ENCODE data around the gene GLTP.
"Not testable (repeated sequence)": the region's sequence is repeated elsewhere in the genome, so short reads cannot be mapped to it uniquely, and the experiment has no call there.

GLTP gene

DNA sequence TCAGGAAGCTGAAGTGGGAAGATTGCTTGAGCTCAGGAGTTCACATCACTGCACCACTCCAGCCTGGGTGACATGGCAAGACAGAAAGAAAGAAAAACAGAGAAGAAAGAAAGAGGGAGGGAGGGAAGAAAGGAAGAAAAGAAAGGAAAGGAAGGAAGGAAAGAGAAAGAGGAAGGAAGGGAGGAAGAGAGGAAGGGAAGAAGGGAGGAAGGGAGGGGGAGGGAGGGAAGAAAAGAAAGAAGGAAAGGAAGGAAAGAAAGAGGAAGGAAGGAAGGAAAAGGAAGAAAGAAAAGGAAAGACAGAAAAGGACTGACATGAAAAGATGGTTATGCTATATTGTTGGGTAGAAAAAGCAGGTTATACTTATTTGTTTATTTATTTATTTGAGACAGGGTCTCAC is 3.9 kb downstream of the GLTP start:
- DNase-seq = no peak

DNA sequence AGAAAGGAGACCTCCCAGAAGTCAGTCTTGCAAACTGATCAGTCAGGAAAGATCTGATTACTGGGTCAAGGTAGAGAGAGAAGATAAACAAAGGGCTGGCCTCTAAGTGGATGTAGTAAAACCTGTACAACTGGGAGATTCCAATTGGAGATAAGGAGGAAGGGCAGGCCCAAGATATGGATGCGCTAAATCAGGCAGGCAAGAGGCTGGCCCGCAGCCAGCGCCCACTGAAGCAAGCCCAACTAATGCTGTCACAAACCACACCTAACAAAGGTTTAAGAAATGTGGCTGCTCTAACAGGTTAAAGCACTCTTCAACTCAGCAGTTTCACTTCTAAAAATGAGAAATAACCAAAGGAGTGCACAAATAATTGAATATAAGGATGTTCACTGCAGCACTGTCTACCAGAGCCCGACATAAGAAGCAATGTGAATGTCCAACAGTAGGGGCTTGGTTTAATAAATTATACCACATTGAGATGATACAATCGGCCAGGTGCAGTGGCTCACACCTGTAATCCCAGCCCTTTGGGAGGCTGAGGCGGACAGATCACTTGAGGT is 4.7 kb downstream of the GLTP start:
- DNase-seq = no peak

GRCh38 chr12:109873653-109874052 is 6.7 kb downstream of the GLTP start:
- DNase-seq = no peak

DNA sequence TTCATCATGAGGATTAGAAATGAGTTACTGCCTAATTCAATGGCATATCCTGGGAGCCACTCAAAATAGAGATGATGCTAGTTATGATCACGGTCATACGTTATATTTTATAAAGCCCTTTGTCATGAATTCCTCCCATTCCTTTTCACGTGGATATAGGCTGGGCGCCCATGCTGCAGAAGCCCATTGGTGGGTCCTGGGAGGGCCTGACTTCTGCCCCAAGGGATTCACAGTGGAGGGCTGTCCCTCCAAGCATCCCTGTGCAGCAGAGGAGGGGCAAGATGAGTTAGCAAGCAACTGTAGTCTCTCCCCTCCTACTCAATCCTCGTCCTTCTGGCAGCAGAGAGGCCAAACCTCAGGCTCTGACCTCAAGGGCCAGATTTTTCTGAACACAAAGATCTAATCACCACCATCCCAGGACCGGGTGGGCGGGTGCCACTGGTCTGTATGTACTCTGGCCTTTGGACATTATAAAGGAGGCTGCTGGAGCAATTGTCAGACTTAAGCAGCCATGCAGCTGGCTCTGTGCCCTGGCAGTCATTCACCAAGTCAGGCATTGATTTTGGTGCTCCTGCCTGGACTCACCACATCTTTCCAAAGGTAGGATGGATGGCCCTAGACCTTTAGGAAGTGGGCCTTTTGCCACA is 8.6 kb downstream of the GLTP start:
- DNase-seq = no peak

- no peak for DNase-seq
These were observed 9.7 kb downstream of the GLTP start for GRCh38 chr12:109870648-109871047.

- DNase-seq = no peak
These were observed 11.9 kb downstream of the GLTP start for GRCh38 chr12:109868182-109869051.

DNA sequence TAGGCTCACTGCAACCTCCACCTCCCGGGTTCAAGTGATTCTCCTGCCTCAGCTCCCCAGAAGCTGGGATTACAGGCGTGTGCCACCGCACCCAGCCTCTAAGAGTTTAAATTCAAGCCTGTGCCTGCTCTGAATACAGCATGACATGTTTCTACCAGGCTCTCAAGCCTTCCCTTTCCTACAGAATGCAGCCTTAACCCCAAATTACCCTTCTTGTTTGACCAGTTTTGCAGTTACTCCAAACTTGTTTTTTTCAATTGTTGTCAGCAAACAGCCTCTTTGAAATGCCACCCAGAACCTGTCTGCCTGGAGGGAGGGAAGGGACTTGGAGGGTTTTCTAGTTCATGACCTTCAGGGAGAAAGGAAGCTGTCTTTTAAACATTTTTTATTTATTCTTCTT is 15.4 kb downstream of the GLTP start:
- no peak for DNase-seq

DNA sequence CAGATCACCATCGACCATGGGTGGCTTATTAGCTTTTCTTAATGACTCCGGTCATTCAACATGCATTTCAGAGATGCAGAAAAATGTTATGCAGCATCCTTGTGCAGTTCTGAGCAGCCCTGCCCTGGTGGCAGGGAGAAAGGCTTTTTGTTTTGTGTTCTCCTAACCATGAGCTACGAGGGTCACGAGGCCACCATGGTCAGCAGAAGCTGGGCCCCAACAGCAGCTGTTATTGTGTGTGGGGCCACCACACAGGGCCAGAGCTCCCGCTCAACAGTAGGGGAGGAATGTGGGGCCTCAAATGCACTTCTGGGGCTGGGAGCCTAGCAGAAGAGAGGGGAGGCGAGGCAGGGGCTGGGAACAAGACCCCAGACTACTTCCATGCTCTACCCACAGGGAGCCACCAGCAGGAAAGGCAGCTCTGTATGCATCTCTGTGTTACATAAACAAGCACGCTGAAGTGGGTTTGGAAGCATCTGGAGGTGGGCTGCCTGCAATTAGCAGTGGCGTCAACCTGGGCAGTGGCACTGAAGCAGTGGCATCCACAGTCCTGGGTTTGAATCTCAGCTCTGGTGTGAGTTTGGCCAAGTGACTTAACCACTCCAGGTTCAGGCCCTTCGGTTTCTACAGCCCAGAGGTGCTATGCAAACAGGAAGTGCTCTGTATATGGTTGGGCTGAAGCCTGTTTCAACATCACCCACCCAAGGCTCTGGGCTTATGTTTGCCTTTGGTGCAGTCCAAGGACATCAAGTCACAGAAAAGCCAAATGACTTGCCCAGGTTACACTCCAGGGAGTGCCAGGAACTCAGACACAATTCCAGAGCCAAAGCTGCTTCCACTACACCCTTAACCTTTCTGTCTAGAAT is 16.3 kb downstream of the GLTP start:
- DNase-seq = no peak

- DNase-seq = not testable (repeated sequence)
These were observed 17.9 kb downstream of the GLTP start for GRCh38 chr12:109862491-109862890.

- no peak for DNase-seq
These were observed 18.5 kb downstream of the GLTP start for GRCh38 chr12:109861689-109862314.

DNA sequence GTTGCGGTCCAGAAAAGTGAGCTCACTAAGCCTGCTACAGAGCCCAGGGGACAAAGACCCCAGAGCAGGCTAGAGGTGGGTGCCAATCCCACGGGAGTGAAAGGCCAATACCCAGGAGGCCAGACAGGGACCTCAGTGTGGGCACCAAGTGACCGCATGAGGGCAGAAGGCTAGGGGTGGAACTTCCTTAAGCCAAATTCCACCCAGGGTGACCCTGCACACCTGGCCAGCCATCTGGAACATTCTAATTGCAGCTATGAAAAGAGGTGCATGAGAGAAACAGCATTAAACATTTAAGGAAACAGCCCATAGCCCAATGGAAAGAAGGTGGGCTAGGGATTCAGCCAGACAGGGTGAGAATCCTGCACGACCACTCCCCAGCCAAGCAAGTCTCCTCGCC is 19.4 kb downstream of the GLTP start:
- no peak for DNase-seq

GRCh38 chr12:109858764-109859163 is 21.6 kb downstream of the GLTP start:
- no peak for DNase-seq

DNA sequence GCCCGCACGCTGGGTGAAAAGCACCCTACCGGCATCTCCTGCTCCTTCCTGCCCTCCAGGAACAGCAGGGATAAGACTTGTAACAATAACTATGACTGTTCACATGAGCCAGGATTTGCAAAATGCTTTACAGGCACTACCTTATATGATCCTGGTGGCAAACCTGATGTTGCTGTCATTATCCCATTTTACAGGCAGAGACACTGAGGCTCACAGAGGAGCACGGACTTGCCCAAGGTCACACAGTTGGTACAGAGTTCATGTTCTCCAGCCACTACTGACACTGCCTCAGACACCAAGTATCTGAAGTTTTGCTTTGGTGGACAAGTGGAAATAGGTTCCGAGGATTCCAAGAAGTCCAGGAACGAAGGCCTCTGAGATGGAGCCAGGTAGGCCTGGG is 22.6 kb downstream of the GLTP start:
- DNase-seq = no peak

- DNase-seq = no peak
These were observed 25.0 kb downstream of the GLTP start for GRCh38 chr12:109855377-109855776.

DNA sequence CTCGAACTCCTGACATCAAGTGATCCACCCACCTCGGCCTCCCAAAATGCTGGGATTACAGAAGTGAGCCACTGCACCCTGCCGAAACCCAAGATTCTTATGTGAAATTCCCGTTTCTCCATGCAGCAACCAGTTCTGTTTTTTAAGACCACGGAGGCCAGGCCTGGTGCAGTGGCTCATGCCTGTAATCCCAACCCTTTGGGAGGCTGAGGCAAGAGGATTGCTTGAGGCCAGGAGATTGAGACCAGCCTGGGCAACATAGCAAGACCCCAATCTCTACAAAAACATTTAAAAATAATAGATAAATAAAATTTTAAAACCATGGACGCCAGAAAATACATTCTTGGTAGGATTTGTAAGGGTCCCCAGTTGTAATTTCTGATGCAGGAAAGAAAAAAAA is 29.8 kb downstream of the GLTP start:
- DNase-seq = not testable (repeated sequence)

GRCh38 chr12:109847142-109847735 is 33.1 kb downstream of the GLTP start:
- no peak for DNase-seq

- no peak for DNase-seq
These were observed 34.5 kb downstream of the GLTP start for GRCh38 chr12:109845824-109846205.

GRCh38 chr12:109844983-109845823 is 35.1 kb downstream of the GLTP start:
- DNase-seq = peak; percentile 87

DNA sequence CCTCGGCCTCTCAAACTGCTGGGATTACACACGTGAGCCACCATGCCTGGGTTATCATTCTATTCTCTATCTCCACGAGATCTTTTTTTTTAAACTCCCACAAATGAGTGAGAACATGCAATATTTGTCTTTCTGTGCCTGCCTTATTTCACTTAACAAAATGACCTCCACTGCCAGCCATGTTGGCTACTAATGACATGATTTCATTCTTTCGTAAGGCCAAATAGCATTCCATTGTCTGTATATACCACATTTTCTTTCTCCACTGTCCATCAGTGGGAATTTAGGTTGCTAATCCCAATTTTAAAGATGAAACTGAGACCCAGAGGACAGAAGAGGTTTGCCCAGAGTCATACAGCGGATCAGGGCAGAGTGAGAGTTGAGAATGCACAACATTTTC is 36.2 kb downstream of the GLTP start:
- DNase-seq = no peak

DNA sequence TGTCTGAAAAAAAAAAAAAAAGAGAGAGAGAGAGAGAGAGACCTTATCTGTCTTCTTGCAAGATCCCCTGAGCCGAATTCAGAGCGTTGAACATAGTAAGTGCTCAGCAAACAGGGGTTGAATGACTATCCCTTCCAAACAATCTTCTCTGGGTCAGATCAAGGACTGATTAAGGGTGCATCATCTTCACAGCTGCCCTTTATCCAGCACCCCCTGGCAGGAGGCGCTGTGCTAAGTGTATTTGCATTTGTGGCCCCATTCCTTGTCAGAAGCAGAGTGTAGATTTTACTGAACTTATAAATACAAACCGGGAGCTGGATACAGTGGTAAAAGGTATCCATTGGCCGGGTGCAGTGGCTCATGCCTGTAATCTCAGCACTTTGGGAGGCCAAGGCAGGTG is 38.3 kb downstream of the GLTP start:
- DNase-seq = no peak

GRCh38 chr12:109841356-109841755 is 39.0 kb downstream of the GLTP start:
- no peak for DNase-seq
